ENCODE results near the gene XNDC1N.
A peak's percentile ranks its signal among the peaks of the same experiment; 100 is the strongest.

Gene XNDC1N

DNA sequence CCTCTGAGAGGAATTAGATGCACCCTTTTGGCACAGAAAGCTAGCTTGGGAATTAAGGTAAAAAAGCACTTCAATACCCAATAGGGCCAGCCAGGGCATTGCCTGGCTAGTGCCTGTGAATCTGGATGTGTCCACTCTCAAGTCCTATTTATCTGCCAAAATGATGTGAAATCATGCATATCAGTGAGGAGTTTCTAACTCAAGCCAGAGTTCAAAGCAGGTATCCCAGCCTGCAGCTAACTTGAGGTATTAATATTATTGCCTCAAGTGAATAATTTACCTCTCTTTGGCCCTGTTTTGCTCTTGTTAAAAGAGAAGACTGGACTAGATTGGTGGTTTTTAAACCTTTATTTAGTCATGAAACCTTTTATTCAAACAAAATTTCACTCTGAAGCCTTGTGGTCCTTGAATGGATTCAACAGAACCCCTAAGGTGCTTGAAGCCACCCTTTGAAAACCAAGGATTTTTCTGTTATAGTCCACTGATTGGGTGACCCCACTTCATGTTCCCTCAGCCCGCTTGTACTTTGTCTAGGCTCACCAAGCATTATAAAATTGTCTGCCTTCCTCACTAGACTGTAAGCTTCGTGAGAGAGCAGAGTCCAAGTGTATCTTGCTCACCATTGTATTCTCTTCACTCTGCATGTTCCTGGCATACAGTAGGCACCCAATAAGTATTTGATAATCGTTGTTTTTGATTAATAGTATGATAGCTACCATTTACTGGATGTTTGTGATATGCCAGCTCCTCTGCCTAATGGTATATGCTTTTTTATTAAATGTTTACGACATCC lies 4.9 kb upstream of the XNDC1N start:
- H3K27me3 ChIP-seq (replicated peaks in 2 of 5; ENCODE audit: control insufficient read depth in 4 of 5, insufficient read depth in 5 of 5, low read length in 4 of 5) = no peaks in the 10 kb centered on the region
- no peak overlapping the region for H3K27ac ChIP-seq (ENCODE audit: insufficient read depth in 1 of 2, low read depth in 1 of 2, low read length in 2 of 2, poor library complexity in 1 of 2, severe bottlenecking in 2 of 2)
- 100% methylated on average over 2 of the region's 4 CpGs for WGBS (ENCODE audit: insufficient coverage)
- H3K36me3 ChIP-seq (ENCODE audit: control insufficient read depth in 4 of 4, insufficient read depth in 4 of 4, low read length in 3 of 4) = peaks cover 0 to 8% (median 2%) of the 10 kb centered on the region in 4 experiments
- ChIA-PET POLR2A (no interaction called here), CTCF (interaction anchor here (0.9 kb wide), 1 partner anchor 15 kb away, joined by 3 read pairs; no protein-coding TSS in a partner anchor)
- H3K4me3 ChIP-seq (ENCODE audit: control insufficient read depth in 1 of 7, extremely low read depth in 1 of 7, insufficient read depth in 4 of 7, low read depth in 2 of 7, low read length in 6 of 7) = no peak overlapping the region
- H3K4me1 ChIP-seq (ENCODE audit: control extremely low read depth in 1 of 4, control insufficient read depth in 4 of 4, insufficient read depth in 4 of 4, low read length in 3 of 4) = peaks cover 7 to 24% (median 15%) of the 10 kb centered on the region in 4 experiments
- no peaks in the 10 kb centered on the region for H3K9me3 ChIP-seq (ENCODE audit: control extremely low read depth in 1 of 5, control insufficient read depth in 4 of 5, insufficient read depth in 2 of 5, low read depth in 1 of 5, low read length in 4 of 5)
- no peak for DNase-seq

DNA sequence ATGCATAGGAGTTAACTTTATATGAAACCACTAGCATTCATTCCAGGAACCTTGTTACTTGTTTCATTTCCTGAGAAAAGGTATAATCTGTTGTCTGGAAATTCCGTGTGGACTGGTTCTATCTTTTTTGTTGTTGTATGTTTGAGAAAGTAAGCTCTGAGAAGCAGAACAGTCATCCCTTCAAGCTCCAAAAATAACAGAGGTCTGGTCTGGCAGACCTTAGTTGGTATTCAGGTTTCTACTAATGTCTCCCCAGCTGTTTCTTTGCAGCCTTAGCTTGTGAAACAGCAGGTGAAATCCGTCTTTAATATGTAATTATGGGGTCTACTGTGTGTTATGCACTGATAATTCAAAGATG lies 2.8 kb upstream of the XNDC1N start:
- Histone ChIP-seq H3K27me3 (replicated peaks in 2 of 5; ENCODE audit: control insufficient read depth in 4 of 5, insufficient read depth in 5 of 5, low read length in 4 of 5) (no peaks in the 10 kb centered on the region), H3K4me3 (ENCODE audit: control insufficient read depth in 1 of 7, extremely low read depth in 1 of 7, insufficient read depth in 4 of 7, low read depth in 2 of 7, low read length in 6 of 7) (no peak overlapping the region), H3K4me1 (ENCODE audit: control extremely low read depth in 1 of 4, control insufficient read depth in 4 of 4, insufficient read depth in 4 of 4, low read length in 3 of 4) (peaks cover 10 to 32% (median 26%) of the 10 kb centered on the region in 4 experiments), H3K27ac (ENCODE audit: insufficient read depth in 1 of 2, low read depth in 1 of 2, low read length in 2 of 2, poor library complexity in 1 of 2, severe bottlenecking in 2 of 2) (no peak overlapping the region), H3K36me3 (ENCODE audit: control insufficient read depth in 4 of 4, insufficient read depth in 4 of 4, low read length in 3 of 4) (peaks cover 0 to 2% (median under 1%) of the 10 kb centered on the region in 4 experiments), H3K9me3 (ENCODE audit: control extremely low read depth in 1 of 5, control insufficient read depth in 4 of 5, insufficient read depth in 2 of 5, low read depth in 1 of 5, low read length in 4 of 5) (no peaks in the 10 kb centered on the region)
- CTCF ChIA-PET = interaction anchor here (0.7 to 1.2 kb wide), 2 partner anchors 13 to 94 kb away, joined by 3 to 5 read pairs; no protein-coding TSS in a partner anchor
- POLR2A ChIA-PET = no interaction called here
- 92% methylated on average over 1 of the region's 2 CpGs for WGBS (ENCODE audit: insufficient coverage)
- no peak for DNase-seq

DNA sequence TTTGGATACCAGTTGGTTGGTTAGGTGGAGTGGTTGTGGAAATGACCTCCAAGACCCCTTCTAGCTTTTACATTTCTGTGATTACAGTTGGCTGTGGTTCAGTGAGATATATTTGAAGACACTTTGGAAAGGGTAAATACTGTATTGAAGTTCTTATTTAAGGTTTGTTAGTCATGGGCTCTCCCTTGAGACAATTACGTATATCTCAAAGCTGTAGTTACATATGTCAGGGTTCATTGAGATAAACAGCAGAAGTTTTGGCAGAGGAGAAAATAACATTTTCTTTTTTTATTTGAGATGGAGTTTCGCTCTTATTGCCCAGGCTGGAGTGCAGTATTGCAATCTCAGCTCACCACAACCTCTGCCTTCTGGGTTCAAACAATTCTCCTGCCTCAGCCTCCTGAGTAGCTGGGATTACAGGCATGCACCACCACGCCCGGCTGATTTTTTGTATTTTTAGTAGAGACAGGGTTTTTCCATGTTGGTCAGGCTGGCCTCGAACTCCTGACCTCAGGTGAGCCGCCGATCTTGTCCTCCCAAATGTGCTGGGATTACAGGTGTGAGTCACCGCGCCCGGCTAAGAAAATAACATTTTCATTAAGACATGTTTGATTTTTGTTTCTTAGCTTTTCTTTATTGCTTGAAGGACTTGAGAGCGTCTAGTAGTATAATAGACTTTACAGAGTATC lies 2.3 kb upstream of the XNDC1N start:
- no peaks in the 10 kb centered on the region for H3K9me3 ChIP-seq (ENCODE audit: control extremely low read depth in 1 of 5, control insufficient read depth in 4 of 5, insufficient read depth in 2 of 5, low read depth in 1 of 5, low read length in 4 of 5)
- DNase-seq = no peak
- no peak overlapping the region for H3K4me3 ChIP-seq (ENCODE audit: control insufficient read depth in 1 of 7, extremely low read depth in 1 of 7, insufficient read depth in 4 of 7, low read depth in 2 of 7, low read length in 6 of 7)
- no peaks in the 10 kb centered on the region for H3K27me3 ChIP-seq (replicated peaks in 2 of 5; ENCODE audit: control insufficient read depth in 4 of 5, insufficient read depth in 5 of 5, low read length in 4 of 5)
- CTCF ChIA-PET = interaction anchor here (1.2 kb wide), 1 partner anchor 95 kb away, joined by 5 read pairs; no protein-coding TSS in a partner anchor
- H3K27ac ChIP-seq (ENCODE audit: insufficient read depth in 1 of 2, low read depth in 1 of 2, low read length in 2 of 2, poor library complexity in 1 of 2, severe bottlenecking in 2 of 2) = no peak overlapping the region
- WGBS (ENCODE audit: insufficient coverage) = 84% methylated on average over 4 of the region's 11 CpGs
- POLR2A ChIA-PET = no interaction called here
- peaks cover 10 to 32% (median 26%) of the 10 kb centered on the region in 4 experiments for H3K4me1 ChIP-seq (ENCODE audit: control extremely low read depth in 1 of 4, control insufficient read depth in 4 of 4, insufficient read depth in 4 of 4, low read length in 3 of 4)
- peaks cover 0 to 5% (median 2%) of the 10 kb centered on the region in 4 experiments for H3K36me3 ChIP-seq (ENCODE audit: control insufficient read depth in 4 of 4, insufficient read depth in 4 of 4, low read length in 3 of 4)

DNA sequence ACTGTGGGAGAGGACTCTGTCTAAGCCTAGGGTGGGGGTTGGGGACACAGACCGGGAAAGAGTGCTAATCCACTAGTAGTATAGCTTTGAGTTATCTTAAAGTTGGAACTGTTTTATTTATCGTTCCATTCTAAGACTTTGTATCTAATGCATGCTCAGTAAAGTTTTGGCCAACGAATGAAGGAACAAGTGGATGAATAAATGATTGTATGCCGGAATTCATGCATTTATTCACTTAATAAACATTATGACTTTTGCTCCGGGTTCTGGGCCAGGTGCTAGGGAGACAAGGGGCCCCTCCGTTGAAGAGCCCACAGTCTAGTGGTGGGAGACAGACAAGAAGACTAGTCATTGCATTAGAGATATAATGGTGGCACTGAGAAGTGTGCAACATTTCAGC lies 1.1 kb upstream of the XNDC1N start:
- no peaks in the 10 kb centered on the region for H3K9me3 ChIP-seq (ENCODE audit: control extremely low read depth in 1 of 5, control insufficient read depth in 4 of 5, insufficient read depth in 2 of 5, low read depth in 1 of 5, low read length in 4 of 5)
- WGBS (ENCODE audit: insufficient coverage) = 10% methylated on average over 3 of the region's 6 CpGs
- peak overlapping the region in 1 of 2 experiments; percentile 99 for H3K27ac ChIP-seq (ENCODE audit: insufficient read depth in 1 of 2, low read depth in 1 of 2, low read length in 2 of 2, poor library complexity in 1 of 2, severe bottlenecking in 2 of 2)
- no peaks in the 10 kb centered on the region for H3K27me3 ChIP-seq (replicated peaks in 2 of 5; ENCODE audit: control insufficient read depth in 4 of 5, insufficient read depth in 5 of 5, low read length in 4 of 5)
- POLR2A ChIA-PET = interaction anchor here (0.5 kb wide), 1 partner anchor 428 kb away, joined by 6 read pairs; no protein-coding TSS in a partner anchor
- peaks cover 10 to 32% (median 26%) of the 10 kb centered on the region in 4 experiments for H3K4me1 ChIP-seq (ENCODE audit: control extremely low read depth in 1 of 4, control insufficient read depth in 4 of 4, insufficient read depth in 4 of 4, low read length in 3 of 4)
- peaks cover 0 to 7% (median 6%) of the 10 kb centered on the region in 4 experiments for H3K36me3 ChIP-seq (ENCODE audit: control insufficient read depth in 4 of 4, insufficient read depth in 4 of 4, low read length in 3 of 4)
- no peak for DNase-seq
- peak overlapping the region; percentile 84 to 100 (median 91) for H3K4me3 ChIP-seq (ENCODE audit: control insufficient read depth in 1 of 7, extremely low read depth in 1 of 7, insufficient read depth in 4 of 7, low read depth in 2 of 7, low read length in 6 of 7)
- CTCF ChIA-PET = interaction anchor here (1.4 to 3.1 kb wide), 3 partner anchors 15 to 53 kb away, joined by 4 to 9 read pairs (median 6); no protein-coding TSS in a partner anchor

DNA sequence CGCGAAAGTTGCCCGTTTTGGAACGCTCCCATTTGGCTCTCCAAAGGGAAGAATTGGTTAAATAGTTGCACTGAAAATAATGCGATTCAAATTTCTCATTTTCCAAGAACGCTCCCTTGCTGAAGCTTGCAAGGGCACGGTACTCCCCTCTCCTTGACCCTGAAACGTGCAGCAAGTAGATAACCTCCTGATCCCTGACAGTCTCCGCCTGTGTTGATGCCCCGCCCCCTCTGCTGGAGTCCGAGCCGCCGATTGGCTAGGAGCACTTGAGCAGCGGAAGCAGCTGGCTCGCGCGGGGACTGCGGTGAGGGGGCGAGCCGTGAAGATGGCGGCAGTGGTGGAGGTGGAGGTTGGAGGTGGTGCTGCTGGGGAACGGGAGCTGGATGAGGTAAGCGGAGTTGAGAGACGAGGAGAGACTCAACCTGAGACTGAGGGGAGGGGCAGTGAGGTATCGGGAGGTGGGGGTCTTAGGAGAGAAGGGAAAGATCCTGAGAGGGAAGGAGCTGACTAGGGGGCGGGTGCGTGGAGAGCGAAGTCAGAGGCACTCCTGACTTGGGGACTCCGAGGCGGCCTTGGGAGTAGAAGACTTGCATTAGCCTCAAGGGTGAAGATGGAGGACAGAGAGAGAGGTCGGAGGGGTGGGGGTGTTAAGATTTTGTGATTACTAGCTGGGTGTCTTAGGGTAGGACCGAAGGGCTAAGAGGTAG lies 496 bp upstream of the XNDC1N start, which contains the start of gene RNF121:
TSS of gene RNF121 (plus strand) at position 310 of the 707 bp plus-strand sequence. CDS start at position 326, 16 bp downstream.
- CTCF ChIA-PET = interaction anchor here (0.8 to 3.1 kb wide), 5 partner anchors 15 to 162 kb away, joined by 3 to 9 read pairs (median 5); no protein-coding TSS in a partner anchor
- Histone ChIP-seq H3K27ac (ENCODE audit: insufficient read depth in 1 of 2, low read depth in 1 of 2, low read length in 2 of 2, poor library complexity in 1 of 2, severe bottlenecking in 2 of 2) (peak within 1 kb of the TSS; percentile 99 to 100), H3K4me1 (ENCODE audit: control extremely low read depth in 1 of 4, control insufficient read depth in 4 of 4, insufficient read depth in 4 of 4, low read length in 3 of 4) (peaks cover 10 to 26% (median 23%) of the 10 kb centered on the region in 4 experiments), H3K4me3 (ENCODE audit: control insufficient read depth in 1 of 7, extremely low read depth in 1 of 7, insufficient read depth in 4 of 7, low read depth in 2 of 7, low read length in 6 of 7) (peak within 1 kb of the TSS; percentile 84 to 100 (median 91)), H3K27me3 (replicated peaks in 2 of 5; ENCODE audit: control insufficient read depth in 4 of 5, insufficient read depth in 5 of 5, low read length in 4 of 5) (no peaks in the 10 kb centered on the region), H3K36me3 (ENCODE audit: control insufficient read depth in 4 of 4, insufficient read depth in 4 of 4, low read length in 3 of 4) (peaks cover 0 to 7% (median 6%) of the 10 kb centered on the region in 4 experiments), H3K9me3 (ENCODE audit: control extremely low read depth in 1 of 5, control insufficient read depth in 4 of 5, insufficient read depth in 2 of 5, low read depth in 1 of 5, low read length in 4 of 5) (no peaks in the 10 kb centered on the region)
- under 1% methylated on average over 30 of the region's 32 CpGs for WGBS (ENCODE audit: insufficient coverage)
- POLR2A ChIA-PET = interaction anchor here (0.5 to 1.8 kb wide), 2 partner anchors 14 to 427 kb away, joined by 5 to 6 read pairs; no protein-coding TSS in a partner anchor
- peak; percentile 96 to 99 (median 98) for DNase-seq

DNA sequence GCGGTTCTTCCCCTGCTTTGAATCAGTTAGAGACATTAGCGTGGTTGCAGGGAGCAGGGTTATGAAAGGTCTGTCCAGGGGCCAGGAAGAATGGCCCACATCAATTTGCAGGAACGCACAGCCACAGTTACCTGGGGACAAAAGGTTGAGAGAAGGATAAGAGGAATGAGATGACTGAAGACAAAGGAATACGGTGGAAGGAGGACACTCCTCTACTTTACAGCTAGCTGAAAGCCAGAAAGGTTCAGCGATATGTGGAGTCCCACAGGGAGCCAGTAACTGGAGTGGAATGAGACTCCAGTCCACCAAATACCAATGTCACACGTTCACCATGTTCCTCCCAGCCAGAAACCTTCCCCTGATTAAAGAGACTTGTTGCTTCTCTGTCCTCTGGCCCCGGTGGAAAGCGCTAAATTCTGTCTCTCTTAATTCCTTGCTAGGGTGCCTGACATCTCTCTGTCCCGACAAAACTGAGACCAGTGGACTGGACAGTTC lies 10.7 kb downstream of the XNDC1N start:
- Histone ChIP-seq H3K36me3 (ENCODE audit: control insufficient read depth in 4 of 4, insufficient read depth in 4 of 4, low read length in 3 of 4) (peaks cover 11 to 48% (median 30%) of the 10 kb centered on the region in 4 experiments), H3K27me3 (replicated peaks in 2 of 5; ENCODE audit: control insufficient read depth in 4 of 5, insufficient read depth in 5 of 5, low read length in 4 of 5) (no peaks in the 10 kb centered on the region), H3K4me3 (ENCODE audit: control insufficient read depth in 1 of 7, extremely low read depth in 1 of 7, insufficient read depth in 4 of 7, low read depth in 2 of 7, low read length in 6 of 7) (no peak overlapping the region), H3K4me1 (ENCODE audit: control extremely low read depth in 1 of 4, control insufficient read depth in 4 of 4, insufficient read depth in 4 of 4, low read length in 3 of 4) (no peaks in the 10 kb centered on the region), H3K27ac (ENCODE audit: insufficient read depth in 1 of 2, low read depth in 1 of 2, low read length in 2 of 2, poor library complexity in 1 of 2, severe bottlenecking in 2 of 2) (no peak overlapping the region), H3K9me3 (ENCODE audit: control extremely low read depth in 1 of 5, control insufficient read depth in 4 of 5, insufficient read depth in 2 of 5, low read depth in 1 of 5, low read length in 4 of 5) (no peaks in the 10 kb centered on the region)
- 97% methylated on average over 8 of the region's 9 CpGs for WGBS (ENCODE audit: insufficient coverage)
- no peak for DNase-seq
- ChIA-PET CTCF (no interaction called here), POLR2A (no interaction called here)
